Measurements from ENCODE around the gene PLEKHF1.

PLEKHF1 gene

GRCh38 chr19:29724746-29725145 is 59.5 kb downstream of the PLEKHF1 start:
- no peak overlapping the region for H3K4me3 ChIP-seq (ENCODE audit: low read length)

More at GRCh38 chr19:29724746-29725145, 59.5 kb downstream of the PLEKHF1 start:
- no peaks in the 10 kb centered on the region for H3K9me2 ChIP-seq (replicated peaks; ENCODE audit: control insufficient read depth, low read length)
- H3K36me3 ChIP-seq (ENCODE audit: control insufficient read depth, low read length): no peaks in the 10 kb centered on the region
- no peak overlapping the region for H3K4me2 ChIP-seq (ENCODE audit: low read length)
- no peaks in the 10 kb centered on the region for H3K79me2 ChIP-seq (ENCODE audit: control insufficient read depth, low read length)
- H3K9me3 ChIP-seq (ENCODE audit: control insufficient read depth, insufficient read depth, low read length): no peaks in the 10 kb centered on the region
- no peak overlapping the region for H3K27ac ChIP-seq (ENCODE audit: low read depth, low read length)
- no peaks in the 10 kb centered on the region for H3F3A ChIP-seq (ENCODE audit: control insufficient read depth, insufficient read depth)
- H4K20me1 ChIP-seq (ENCODE audit: control insufficient read depth, insufficient read depth, low read depth, low read length): no peaks in the 10 kb centered on the region
- TF ChIP-seq CTCF (IDR thresholded peaks at IDR 0.05; ENCODE audit: low read depth, low read length, poor library complexity, severe bottlenecking) (no peak), EZH2phosphoT487 (IDR thresholded peaks at IDR 0.05; ENCODE audit: borderline replicate concordance, low read length) (no peak)
- H3K27me3 ChIP-seq (ENCODE audit: control insufficient read depth, low read length): peaks cover 33% of the 10 kb centered on the region
- H3K4me1 ChIP-seq (ENCODE audit: control insufficient read depth, low read length): no peaks in the 10 kb centered on the region

Measured in DOHH2 (cell line).